ENCODE results near the gene ITPR3.
A peak's percentile ranks its signal among the peaks of the same experiment; 100 is the strongest.

- TF ChIP-seq CTCF (IDR thresholded peaks at IDR 0.05) (peak; percentile 89 to 99 (median 96)), POLR2AphosphoS5 (IDR thresholded peaks at IDR 0.05) (peak; percentile 42), POLR2A (IDR thresholded peaks at IDR 0.05) (no peak)
Observed at GRCh38 chr6:33585403-33586107, 35.6 kb upstream of the ITPR3 start.

Measured in prostate gland (tissue), 2 donors.